Sigmoid colon (tissue), 7 donors: Measurements from ENCODE around the gene RIPOR3. TPM values are rescaled to one million over a fixed set of nuclear protein-coding genes. Genes with fewer than 3 reads are reported as not detected.

Source experiments
- DNase-seq: peaks from one replicate; pipeline ENCODE4 v3.0.0-alpha.2; 2019
- H3K27ac ChIP-seq, 4 donors: fragments of 200-600 bp; sonication (generic); one replicate each; pipeline ENCODE4 v1.5.1; 2016 to 2019; ENCODE audit warnings: mild to moderate bottlenecking in 1 of 4
- H3K27me3 ChIP-seq, 3 donors: fragments of 200-600 bp; sonication (generic); one replicate each; pipeline ENCODE4 v1.5.1; 2019; ENCODE audit warnings: mild to moderate bottlenecking in 1 of 3
- H3K36me3 ChIP-seq, 4 donors: fragments of 200-600 bp; sonication (generic); one replicate each; pipeline ENCODE4 v1.5.1; 2016 to 2019
- H3K4me1 ChIP-seq, 4 donors: fragments of 200-600 bp; sonication (generic); one replicate each; pipeline ENCODE4 v1.5.1; 2017 to 2019
- H3K4me3 ChIP-seq, 4 donors: fragments of 200-600 bp; sonication (generic); one replicate each; pipeline ENCODE4 v1.5.1; 2017 to 2019; ENCODE audit warnings: mild to moderate bottlenecking in 2 of 4, moderate library complexity in 1 of 4
- H3K9me3 ChIP-seq, 4 donors: fragments of 200-600 bp in 3 of 4; sonication (generic) in 3 of 4; one replicate each; pipeline versions ENCODE4 v1.5.1 to v1.6.1; 2013 to 2019
- EP300 ChIP-seq, 4 donors: sonication (generic); formaldehyde crosslinking; IDR thresholded peaks; one replicate each; pipeline ENCODE4 v1.6.1; 2017; ENCODE audit warnings: antibody characterized with exemption in 4 of 4
- POLR2A ChIP-seq, 2 donors: fragments of 450-650 bp; IDR thresholded peaks; one replicate each; pipeline ENCODE4 v1.6.1; 2016; ENCODE audit warnings: antibody characterized with exemption in 2 of 2, mild to moderate bottlenecking in 2 of 2, moderate library complexity in 2 of 2
- POLR2AphosphoS5 ChIP-seq, 4 donors: sonication (generic); formaldehyde crosslinking; IDR thresholded peaks; one replicate each; pipeline ENCODE4 v1.6.1; 2017; ENCODE audit warnings: antibody characterized with exemption in 4 of 4
- WGBS, 2 donors: extraction: QIAGEN DNeasy Blood & Tissue Kit; methylation state at CpG; one replicate each; pipeline ENCODE4 v1.1.7; 2013; 5-methylcytosine and 5-hydroxymethylcytosine counted together
- intact Hi-C: fragments of 100-400 bp; cut with DNase I; formaldehyde crosslinking; loops from one replicate; pipeline ENCODE4 v1.15.1; 2023
- polyA plus RNA-seq, 3 donors: library from polyadenylated mRNA; stranded (reverse); fragments of 200-250 nt; gene quantifications; one replicate each; pipeline ENCODE4 v1.2.3, GENCODE V29; 2013
- total RNA-seq, 4 donors: library from RNA; depleted of rRNA; stranded (reverse); fragments of >200 nt; gene quantifications; one replicate each; pipeline ENCODE4 v1.1.0, GENCODE V29; 2016
- TF ChIP-seq, protein P1 (sequence below), 4 experiments: fragments of 450-650 bp in 3 of 4; fragments of 200-600 bp in 1 of 4; IDR thresholded peaks; one replicate each; pipeline ENCODE4 v1.5.1; 2016 to 2019; ENCODE audit warnings: antibody characterized with exemption in 4 of 4, mild to moderate bottlenecking in 3 of 4, moderate library complexity in 2 of 4
- donor health status: healthy with polysubstance abuse.
- donor health status: Bipolar disorder and iron deficiency.
- donor health status: healthy.

Gene RIPOR3
- total and polyA plus RNA-seq, 7 donors, result 0.92 to 28.0 (median 9.4) TPM

DNA sequence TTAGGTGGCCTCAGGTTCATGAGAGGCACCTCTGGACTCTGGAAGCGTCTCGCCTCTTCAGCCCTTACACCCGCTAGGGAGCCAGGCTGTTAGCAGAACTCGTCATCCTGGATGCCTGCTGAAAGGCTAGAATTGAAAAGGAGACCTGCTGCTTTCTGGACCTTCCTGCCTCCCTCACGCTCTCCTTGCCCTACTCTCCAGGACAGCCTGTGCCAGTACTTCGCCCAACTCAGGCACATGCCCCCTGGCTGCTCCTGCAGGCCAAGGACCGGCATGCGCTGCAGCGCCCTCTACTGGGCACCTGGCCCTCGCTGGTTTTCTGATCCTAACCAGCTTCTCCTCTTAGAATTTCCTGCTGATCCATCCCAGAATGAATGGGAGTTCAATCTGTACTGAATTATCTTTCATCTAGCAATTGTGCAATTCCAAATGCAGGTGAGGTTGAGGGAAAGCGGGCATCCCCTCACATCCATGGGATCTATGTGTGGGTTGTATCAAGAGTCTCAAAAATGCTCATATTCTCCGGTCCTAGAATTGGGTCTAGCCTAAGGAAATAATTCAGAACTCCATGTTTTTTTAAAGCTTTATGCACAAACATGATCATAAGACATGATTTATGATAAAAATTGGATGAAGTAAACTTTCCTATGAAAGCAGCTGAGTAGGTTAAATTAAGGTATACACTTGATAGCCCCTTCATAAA is 103.2 kb downstream of the RIPOR3 start:
- H3K4me1 ChIP-seq, result peaks cover 0 to 20% (median 16%) of the 10 kb centered on the region in 4 donors
- H3K4me3 ChIP-seq, result no peak overlapping the region
- 68 to 77% methylated on average over 12 of the region's 12 CpGs for WGBS, 2 donors
- peaks cover 0 to 53% (median 20%) of the 10 kb centered on the region in 4 donors for H3K36me3 ChIP-seq
- no peaks in the 10 kb centered on the region for H3K27me3 ChIP-seq
- H3K9me3 ChIP-seq, result no peaks in the 10 kb centered on the region
- DNase-seq, result peak; percentile 43
- intact Hi-C loops, result no loop called here
- no peak overlapping the region for H3K27ac ChIP-seq
- no peak for TF ChIP-seq EP300 (IDR thresholded peaks at IDR 0.05)
- TF ChIP-seq POLR2A (IDR thresholded peaks at IDR 0.05), result no peak
- TF ChIP-seq, protein P1, sequence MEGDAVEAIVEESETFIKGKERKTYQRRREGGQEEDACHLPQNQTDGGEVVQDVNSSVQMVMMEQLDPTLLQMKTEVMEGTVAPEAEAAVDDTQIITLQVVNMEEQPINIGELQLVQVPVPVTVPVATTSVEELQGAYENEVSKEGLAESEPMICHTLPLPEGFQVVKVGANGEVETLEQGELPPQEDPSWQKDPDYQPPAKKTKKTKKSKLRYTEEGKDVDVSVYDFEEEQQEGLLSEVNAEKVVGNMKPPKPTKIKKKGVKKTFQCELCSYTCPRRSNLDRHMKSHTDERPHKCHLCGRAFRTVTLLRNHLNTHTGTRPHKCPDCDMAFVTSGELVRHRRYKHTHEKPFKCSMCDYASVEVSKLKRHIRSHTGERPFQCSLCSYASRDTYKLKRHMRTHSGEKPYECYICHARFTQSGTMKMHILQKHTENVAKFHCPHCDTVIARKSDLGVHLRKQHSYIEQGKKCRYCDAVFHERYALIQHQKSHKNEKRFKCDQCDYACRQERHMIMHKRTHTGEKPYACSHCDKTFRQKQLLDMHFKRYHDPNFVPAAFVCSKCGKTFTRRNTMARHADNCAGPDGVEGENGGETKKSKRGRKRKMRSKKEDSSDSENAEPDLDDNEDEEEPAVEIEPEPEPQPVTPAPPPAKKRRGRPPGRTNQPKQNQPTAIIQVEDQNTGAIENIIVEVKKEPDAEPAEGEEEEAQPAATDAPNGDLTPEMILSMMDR (IDR thresholded peaks at IDR 0.05), result peak; percentile 54 to 80 (median 72)
- TF ChIP-seq POLR2AphosphoS5 (IDR thresholded peaks at IDR 0.05), result peak in 2 of 4 donors; percentile 39 to 41

DNA sequence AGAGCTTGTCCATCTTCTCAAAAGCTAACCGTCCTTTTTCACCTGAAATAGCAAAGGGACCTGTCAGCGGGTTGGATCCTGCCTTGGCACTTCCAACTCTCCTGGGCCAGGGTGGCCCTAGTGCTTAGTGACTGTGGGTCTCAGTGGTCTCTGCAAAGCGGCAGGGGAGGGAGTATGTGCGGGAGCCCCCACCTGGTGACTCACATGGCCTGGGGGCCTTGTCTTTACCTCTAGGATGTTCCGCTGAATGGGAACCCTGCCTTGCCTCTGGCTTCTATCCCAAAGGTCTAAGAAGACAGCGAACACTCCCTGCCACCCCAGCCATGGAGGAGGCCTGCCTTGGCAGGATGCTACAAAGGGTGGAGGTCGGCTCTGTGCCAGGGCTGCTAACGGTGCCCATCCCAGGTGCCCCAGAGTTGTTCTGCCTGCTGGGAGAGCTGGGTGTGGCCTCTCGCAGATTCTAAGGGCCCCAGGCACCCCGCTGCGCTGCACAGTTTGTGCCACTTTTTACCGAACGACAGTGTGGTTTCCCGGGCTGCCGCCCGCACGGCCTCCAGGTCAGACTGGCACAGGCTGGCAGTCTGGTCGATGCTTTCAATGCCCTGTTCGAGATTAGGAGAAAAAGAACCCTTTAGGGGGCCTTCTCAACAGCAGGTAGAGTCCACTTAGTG is 103.9 kb downstream of the RIPOR3 start:
- H3K36me3 ChIP-seq, result peaks cover 0 to 61% (median 27%) of the 10 kb centered on the region in 4 donors
- no peak overlapping the region for H3K27ac ChIP-seq
- no peak for TF ChIP-seq EP300 (IDR thresholded peaks at IDR 0.05)
- no peak for TF ChIP-seq POLR2A (IDR thresholded peaks at IDR 0.05)
- TF ChIP-seq POLR2AphosphoS5 (IDR thresholded peaks at IDR 0.05), result no peak
- TF ChIP-seq, protein P1 (IDR thresholded peaks at IDR 0.05), result no peak
- H3K27me3 ChIP-seq, result no peaks in the 10 kb centered on the region
- no peak overlapping the region for H3K4me3 ChIP-seq
- DNase-seq, result peak; percentile 62
- WGBS, 2 donors, result 52 to 86% methylated on average over 19 of the region's 19 CpGs
- no peaks in the 10 kb centered on the region for H3K9me3 ChIP-seq
- peaks cover 0 to 12% (median 8%) of the 10 kb centered on the region in 4 donors for H3K4me1 ChIP-seq
- intact Hi-C loops, result no loop called here

DNA sequence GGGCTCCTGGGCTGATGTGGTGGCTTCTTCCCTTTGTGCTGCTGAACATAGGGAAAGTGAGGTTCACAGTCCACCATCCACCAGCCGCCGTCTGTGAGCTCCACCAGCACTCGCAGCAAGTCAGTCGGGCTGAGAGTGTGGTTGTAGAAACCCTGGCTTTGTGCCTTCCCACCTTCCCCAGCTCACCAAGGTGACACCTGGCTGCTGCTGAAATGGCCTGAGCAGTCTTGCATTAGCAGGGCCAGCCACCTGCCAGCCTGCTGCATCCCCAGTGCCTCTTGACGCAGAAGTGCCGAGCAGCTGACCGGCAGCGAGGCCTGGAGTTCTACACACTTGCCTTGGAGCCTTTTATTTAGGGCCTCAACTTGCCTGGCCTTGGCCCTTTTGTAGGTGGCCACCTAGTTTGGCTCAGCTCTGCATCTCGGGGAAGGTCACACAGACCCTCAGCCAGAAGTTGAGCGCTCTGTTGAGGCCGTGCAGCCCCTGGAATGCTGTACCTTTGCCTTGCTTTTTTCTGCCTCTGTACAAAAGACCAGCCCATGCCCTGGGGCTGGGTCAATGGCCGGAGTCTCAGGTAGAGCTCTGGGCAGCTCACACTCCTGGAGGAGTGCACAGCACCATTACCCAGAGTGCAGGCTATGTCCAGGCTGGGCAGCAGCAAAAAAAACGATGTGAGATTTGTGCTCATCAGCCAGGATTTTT is 104.7 kb downstream of the RIPOR3 start:
- Histone ChIP-seq H3K4me1 (peaks cover 0 to 5% (median under 1%) of the 10 kb centered on the region in 4 donors), H3K9me3 (no peaks in the 10 kb centered on the region), H3K27ac (no peak overlapping the region), H3K4me3 (no peak overlapping the region), H3K27me3 (no peaks in the 10 kb centered on the region), H3K36me3 (peaks cover 6 to 68% (median 34%) of the 10 kb centered on the region in 4 donors)
- TF ChIP-seq EP300 (IDR thresholded peaks at IDR 0.05), result no peak
- TF ChIP-seq, protein P1 (IDR thresholded peaks at IDR 0.05), result no peak
- TF ChIP-seq POLR2AphosphoS5 (IDR thresholded peaks at IDR 0.05), result no peak
- no peak for TF ChIP-seq POLR2A (IDR thresholded peaks at IDR 0.05)
- intact Hi-C loops, result no loop called here
- no peak for DNase-seq
- 94% methylated on average over 13 of the region's 13 CpGs for WGBS, 2 donors

DNA sequence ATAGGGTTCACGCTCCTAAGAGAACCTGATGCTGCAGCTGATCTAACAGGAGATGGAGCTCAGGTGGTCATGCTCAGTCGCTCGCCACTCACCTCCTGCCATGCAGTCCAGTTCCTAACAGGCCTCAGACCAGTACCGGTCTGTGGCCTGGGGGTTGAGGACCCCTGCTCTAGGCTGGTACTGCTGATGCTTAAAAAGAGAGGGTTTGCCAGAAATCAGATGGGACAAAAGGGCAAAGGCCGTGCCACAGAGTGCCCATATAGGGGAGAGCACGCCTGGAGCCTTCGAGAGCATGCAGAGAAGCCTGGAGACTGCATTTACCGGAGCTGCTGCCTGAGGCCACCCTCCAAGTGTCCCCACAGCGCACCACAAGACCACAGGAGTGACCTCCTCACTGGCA is 105.7 kb downstream of the RIPOR3 start:
- H3K27me3 ChIP-seq, result no peaks in the 10 kb centered on the region
- peaks cover 15 to 78% (median 44%) of the 10 kb centered on the region in 4 donors for H3K36me3 ChIP-seq
- H3K27ac ChIP-seq, result no peak overlapping the region
- 94 to 95% methylated on average over 9 of the region's 9 CpGs for WGBS, 2 donors
- TF ChIP-seq POLR2AphosphoS5 (IDR thresholded peaks at IDR 0.05) (no peak), POLR2A (IDR thresholded peaks at IDR 0.05) (no peak), EP300 (IDR thresholded peaks at IDR 0.05) (no peak)
- TF ChIP-seq, protein P1 (IDR thresholded peaks at IDR 0.05), result no peak
- intact Hi-C loops, result no loop called here
- peaks cover 0 to 5% (median 0%) of the 10 kb centered on the region in 4 donors for H3K4me1 ChIP-seq
- no peak for DNase-seq
- H3K4me3 ChIP-seq, result no peak overlapping the region
- no peaks in the 10 kb centered on the region for H3K9me3 ChIP-seq
